Left colon (tissue), 2 donors: Measurements from ENCODE around the gene SIK2. TPM values are rescaled to one million over a fixed set of nuclear protein-coding genes. Genes with fewer than 3 reads are reported as not detected.
A peak's percentile ranks its signal among the peaks of the same experiment; 100 is the strongest.
"Not testable (repeated sequence)": the region's sequence is repeated elsewhere in the genome, so short reads cannot be mapped to it uniquely, and the experiment has no call there.

Experiments used
- ATAC-seq: fragments of 200-7000 bp; cut with Tn5 transposase; one replicate; pipeline ENCODE4 v1.9.1; 2020; ENCODE audit warnings: mild to moderate bottlenecking, moderate library complexity
- DNase-seq, 2 donors: peaks; one replicate each; pipeline ENCODE4 v3.0.0-alpha.2; 2020
- intact Hi-C, 2 donors: fragments of 100-400 bp; cut with DNase I in 1 of 2; cut with micrococcal nuclease in 1 of 2; formaldehyde crosslinking; loops; one replicate each; pipeline versions ENCODE4 v1.11.2 to v1.14.0; 2022; cut with DNase I, micrococcal nuclease
- total RNA-seq, 2 donors: library from RNA; stranded (reverse); fragmentation: NEBNext Ultra II Directional; extraction: Animal tissue kit (Norgen Biotek cat#: 25700); gene quantifications; one replicate each; pipeline ENCODE4 v1.2.1, GENCODE V29; 2021
- donor health status: DM: no; HTN: no; CAD: no.
- donor health status: DM: yes; HTN: yes; CAD: no.

Gene SIK2
- total RNA-seq, 2 donors from 2014 or later, result 22.9 to 23.8 TPM

- intact Hi-C loops, result no loop called here
- DNase-seq (no peak), ATAC-seq (no peak)
These were observed 112.3 kb downstream of the SIK2 start for GRCh38 chr11:111714522-111714921.

- DNase-seq (no peak), ATAC-seq (no peak)
- intact Hi-C loops, result no loop called here
These were observed 113.0 kb downstream of the SIK2 start for GRCh38 chr11:111715142-111715816.

DNA sequence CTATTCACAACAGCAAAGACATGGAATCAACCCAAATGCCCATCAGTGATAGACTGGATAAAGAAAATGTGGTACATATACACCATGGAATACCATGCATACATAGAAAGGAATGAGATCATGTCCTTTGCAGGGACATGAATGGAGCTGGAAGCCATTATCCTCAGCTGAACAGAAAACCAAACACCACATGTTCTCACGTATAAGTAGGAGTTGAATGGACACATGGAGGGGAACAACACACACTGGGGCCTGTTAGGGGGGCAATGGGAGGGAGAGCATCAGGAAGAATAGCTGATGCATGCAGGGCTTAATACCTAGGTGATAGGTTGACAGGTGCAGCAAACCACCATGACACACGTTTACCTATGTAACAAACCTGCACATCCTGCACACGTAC, 115.4 kb downstream of the SIK2 start:
- DNase-seq, intact Hi-C loops, ATAC-seq: not testable (repeated sequence)

- peak; percentile 89 for ATAC-seq
- intact Hi-C loops, result no loop called here
- DNase-seq, result peak; percentile 45 to 68
These were observed 116.2 kb downstream of the SIK2 start for GRCh38 chr11:111718436-111718835.

DNA sequence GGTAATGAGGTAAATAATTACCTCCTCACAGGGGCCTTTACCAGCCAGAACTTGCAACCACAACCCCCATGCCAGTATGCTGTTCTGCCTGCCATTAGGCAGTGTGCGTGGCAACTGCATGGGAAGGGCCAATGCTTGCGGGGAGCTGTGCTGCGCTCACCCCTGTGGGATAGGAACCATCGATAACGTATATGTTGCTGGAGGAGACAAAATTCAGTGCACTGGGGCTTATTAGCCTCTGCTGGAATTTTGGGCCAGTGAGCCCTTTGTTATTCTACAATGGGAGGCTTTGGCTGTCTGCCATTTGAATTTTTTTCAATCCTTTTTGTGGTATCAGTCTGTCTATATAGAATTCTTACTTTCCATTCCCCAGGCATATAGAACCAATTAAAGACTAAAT, 116.6 kb downstream of the SIK2 start:
- no peak for DNase-seq
- intact Hi-C loops, result no loop called here
- no peak for ATAC-seq

DNA sequence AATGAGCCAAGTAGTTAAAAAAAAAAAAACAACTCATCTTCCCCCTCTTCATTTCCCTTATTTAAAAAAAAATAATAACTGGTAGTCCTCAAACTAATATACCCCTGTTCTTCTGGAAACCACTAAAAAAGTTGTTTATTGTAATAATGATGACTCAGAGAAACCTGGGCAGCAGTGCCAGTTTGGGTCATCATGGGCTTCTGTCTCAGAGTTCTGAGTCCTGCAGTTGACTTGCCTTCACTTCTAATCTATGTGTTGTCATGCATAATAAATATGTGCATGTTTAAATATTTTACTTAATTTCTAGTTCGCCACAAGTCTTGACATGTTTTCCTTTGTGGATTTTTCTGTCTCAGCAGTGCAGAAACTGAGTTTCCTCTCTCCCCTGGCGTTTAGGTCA, 117.1 kb downstream of the SIK2 start:
- DNase-seq, result no peak
- ATAC-seq, result no peak
- intact Hi-C loops, result no loop called here

- ATAC-seq (no peak), DNase-seq (no peak)
- intact Hi-C loops, result no loop called here
These were observed 118.7 kb downstream of the SIK2 start for GRCh38 chr11:111720801-111721494.

DNA sequence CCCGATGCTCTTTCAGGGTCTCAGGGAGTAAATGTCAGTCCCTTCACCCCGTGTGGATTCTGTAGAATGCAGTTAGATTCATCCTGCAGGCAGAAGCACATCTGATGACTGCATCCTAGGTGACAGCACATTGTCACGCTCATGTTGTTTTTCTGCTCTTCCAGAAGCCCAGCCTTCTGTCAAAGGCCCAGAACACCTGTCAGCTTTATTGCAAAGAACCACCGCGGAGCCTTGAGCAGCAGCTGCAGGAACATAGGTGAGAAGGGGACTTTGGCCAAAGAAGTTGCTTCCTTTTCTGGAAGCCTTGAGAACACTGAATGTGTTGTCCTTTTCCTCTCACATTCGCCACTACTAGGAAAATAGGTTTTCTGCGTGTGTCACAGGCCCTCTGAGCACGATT, 120.3 kb downstream of the SIK2 start:
- ATAC-seq (peak; percentile 24), DNase-seq (no peak)
- intact Hi-C loops, result no loop called here

GRCh38 chr11:111723595-111723994, 121.3 kb downstream of the SIK2 start:
- intact Hi-C loops, result no loop called here

DNA sequence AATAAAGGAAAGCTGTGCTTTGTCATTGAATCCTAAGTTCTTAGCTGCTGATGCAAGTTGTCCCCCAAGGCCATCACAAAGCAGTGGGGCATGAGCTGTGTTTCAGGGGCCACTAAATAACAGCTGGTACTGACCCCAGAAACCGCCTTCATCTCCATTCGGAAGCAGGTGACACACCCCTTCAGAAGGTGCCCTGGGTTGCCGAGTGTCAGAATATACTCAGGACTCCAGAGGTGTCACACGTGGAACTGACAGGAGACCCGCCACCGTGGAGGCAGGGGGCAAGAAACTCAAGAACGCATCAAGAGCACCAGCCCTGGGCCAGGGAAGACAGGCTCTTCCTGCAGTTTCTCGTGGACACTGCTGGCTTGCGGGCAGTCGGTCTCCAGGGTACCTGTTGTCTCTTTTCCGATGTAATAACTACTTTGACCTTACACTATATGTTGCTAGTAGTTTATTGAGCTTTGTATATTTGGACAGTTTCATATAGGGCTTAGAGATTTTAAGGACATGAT, 122.4 kb downstream of the SIK2 start:
- intact Hi-C loops, result no loop called here
- no peak for DNase-seq

More at GRCh38 chr11:111723595-111723994, 121.3 kb downstream of the SIK2 start:
- ATAC-seq (no peak), DNase-seq (no peak)

DNA sequence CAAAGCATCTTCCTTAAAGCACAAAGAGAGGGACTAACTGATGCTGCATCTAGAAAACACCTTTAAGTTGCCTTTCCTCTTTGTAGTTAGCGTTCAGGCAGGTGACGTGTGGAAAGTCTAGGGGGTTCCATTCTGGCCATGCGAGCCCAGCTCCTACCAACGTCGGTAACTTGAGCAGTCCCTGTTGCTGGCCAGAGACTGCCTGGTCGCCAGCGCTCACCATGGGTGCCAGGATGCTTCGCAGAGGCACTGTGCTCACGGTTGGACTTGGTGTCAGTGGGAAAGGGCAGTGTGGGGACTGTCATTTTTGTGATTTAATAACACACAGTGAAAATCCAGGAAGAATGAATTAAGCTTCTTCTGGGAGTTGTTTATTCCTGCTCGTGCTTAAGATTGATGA, 123.4 kb downstream of the SIK2 start:
- ATAC-seq, result no peak

More for the DNA sequence above, 122.4 kb downstream of the SIK2 start:
- ATAC-seq, result no peak

GRCh38 chr11:111726301-111726713, 124.1 kb downstream of the SIK2 start:
- no peak for DNase-seq
- intact Hi-C loops, result no loop called here
- no peak for ATAC-seq

More for the DNA sequence above, 123.4 kb downstream of the SIK2 start:
- intact Hi-C loops, result no loop called here
- no peak for DNase-seq

GRCh38 chr11:111727431-111727830, 125.2 kb downstream of the SIK2 start:
- no peak for DNase-seq
- no peak for ATAC-seq
- intact Hi-C loops, result no loop called here

GRCh38 chr11:111729071-111729830, 127.0 kb downstream of the SIK2 start:
- intact Hi-C loops, result no loop called here
- no peak for DNase-seq
- no peak for ATAC-seq

DNA sequence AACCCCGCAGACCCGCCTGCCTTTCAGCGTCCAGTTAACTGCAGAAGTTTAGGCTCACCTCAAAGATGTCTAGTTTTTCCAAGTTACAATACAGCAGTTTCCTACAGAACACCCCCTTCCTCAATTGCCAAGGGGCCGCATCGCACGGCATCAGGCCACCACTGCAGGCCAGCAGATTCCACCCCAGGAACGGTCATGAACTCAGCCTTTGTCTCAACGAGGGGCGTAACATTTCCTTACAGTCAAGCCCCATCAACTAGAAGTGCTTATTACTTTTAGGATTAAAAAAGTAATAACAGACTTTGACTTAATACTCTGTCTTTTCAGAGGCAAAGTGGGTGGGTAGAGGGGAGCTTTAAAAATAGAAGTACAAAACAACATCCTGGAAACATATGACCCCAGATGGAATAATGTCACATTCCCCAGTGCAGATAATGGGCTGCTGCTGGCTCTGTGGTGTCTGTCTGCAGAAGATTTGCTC, 127.6 kb downstream of the SIK2 start:
- ATAC-seq, result no peak
- no peak for DNase-seq

GRCh38 chr11:111730871-111731591, 128.8 kb downstream of the SIK2 start:
- peak; percentile 68 for ATAC-seq
- peak in 1 of 2 donors; percentile 39 for DNase-seq
- intact Hi-C loops, result no loop called here

More for the DNA sequence above, 127.6 kb downstream of the SIK2 start:
- intact Hi-C loops, result no loop called here

- DNase-seq, result no peak
- ATAC-seq, result no peak
- intact Hi-C loops, result no loop called here
These were observed 129.6 kb downstream of the SIK2 start for GRCh38 chr11:111731821-111732220.

GRCh38 chr11:111733016-111733415, 130.8 kb downstream of the SIK2 start:
- intact Hi-C loops, result no loop called here
- ATAC-seq, result no peak
- no peak for DNase-seq

- ATAC-seq (no peak), DNase-seq (no peak)
- intact Hi-C loops, result no loop called here
These were observed 131.4 kb downstream of the SIK2 start for GRCh38 chr11:111733611-111734088.
